Left kidney (tissue), 2 donors: ENCODE results near the gene SMCHD1. TPM values are rescaled to one million over a fixed set of nuclear protein-coding genes. Genes with fewer than 3 reads are reported as not detected.
"Not testable (repeated sequence)": the region's sequence is repeated elsewhere in the genome, so short reads cannot be mapped to it uniquely, and the experiment has no call there.

ENCODE experiments used
- DNase-seq: peaks from one replicate; pipeline ENCODE4 v3.0.0-alpha.2; 2013
- polyA plus RNA-seq: library from polyadenylated mRNA; unstranded; fragments of 120-200 nt; gene quantifications from one replicate; pipeline ENCODE4 v1.2.1, GENCODE V29; 2013; ENCODE audit not compliant: insufficient read length

The SMCHD1 gene
- polyA plus RNA-seq, 1 donor = 90.7 TPM

DNA sequence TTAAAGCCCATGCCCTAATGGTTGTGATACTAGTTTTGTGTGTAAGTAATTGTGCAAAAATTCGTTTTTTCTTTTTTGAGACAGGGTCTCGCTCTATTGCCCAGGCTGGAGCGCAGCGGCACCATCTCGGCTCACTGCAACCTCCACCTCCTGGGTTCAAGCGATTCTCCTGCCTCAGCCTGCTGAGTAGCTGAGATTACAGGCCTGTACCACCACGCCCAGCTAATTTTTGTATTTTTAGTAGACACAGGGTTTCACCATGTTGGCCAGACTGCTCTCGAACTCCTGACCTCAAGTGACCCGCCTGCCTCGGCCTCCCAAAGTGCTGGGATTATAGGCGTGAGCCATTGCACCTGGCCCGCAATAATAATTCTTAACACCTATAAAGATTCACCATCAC, 196.9 kb downstream of the SMCHD1 start:
- DNase-seq = not testable (repeated sequence)

DNA sequence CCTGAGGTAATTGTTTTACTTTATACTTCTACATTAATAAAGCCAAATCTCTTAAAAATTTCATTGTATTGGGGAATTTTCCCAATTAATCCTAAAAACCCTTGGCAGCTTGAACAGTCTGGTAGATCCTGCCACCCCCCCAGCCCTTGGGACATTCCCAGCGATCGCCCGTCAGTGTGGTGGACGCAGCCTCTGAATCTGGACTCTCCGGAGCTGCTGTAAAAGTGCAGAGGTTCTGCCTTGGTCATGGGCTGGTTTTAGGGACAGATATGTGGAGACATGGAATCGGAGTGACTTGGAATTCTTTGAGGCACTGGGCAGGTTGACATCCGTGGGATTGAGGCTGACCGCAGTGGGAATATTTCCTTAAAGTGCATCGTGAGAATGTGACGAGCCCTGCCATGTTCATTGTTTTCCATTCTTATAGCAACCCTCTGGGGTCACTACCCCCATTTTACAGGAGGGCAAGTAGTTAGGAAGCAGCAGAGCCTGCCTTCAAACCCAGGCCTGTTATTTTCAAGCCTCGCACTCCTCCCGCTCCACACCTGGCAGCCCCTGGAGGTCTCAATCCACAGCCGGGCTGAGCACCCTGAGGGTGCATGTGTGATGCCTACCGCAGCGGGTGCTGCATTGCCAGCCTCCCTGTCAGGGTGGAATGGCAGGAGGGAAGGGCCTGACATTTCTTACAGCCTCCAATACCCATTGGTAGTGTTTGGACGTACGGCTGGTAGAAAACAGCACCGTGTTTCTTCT, 197.8 kb downstream of the SMCHD1 start:
- no peak for DNase-seq

DNA sequence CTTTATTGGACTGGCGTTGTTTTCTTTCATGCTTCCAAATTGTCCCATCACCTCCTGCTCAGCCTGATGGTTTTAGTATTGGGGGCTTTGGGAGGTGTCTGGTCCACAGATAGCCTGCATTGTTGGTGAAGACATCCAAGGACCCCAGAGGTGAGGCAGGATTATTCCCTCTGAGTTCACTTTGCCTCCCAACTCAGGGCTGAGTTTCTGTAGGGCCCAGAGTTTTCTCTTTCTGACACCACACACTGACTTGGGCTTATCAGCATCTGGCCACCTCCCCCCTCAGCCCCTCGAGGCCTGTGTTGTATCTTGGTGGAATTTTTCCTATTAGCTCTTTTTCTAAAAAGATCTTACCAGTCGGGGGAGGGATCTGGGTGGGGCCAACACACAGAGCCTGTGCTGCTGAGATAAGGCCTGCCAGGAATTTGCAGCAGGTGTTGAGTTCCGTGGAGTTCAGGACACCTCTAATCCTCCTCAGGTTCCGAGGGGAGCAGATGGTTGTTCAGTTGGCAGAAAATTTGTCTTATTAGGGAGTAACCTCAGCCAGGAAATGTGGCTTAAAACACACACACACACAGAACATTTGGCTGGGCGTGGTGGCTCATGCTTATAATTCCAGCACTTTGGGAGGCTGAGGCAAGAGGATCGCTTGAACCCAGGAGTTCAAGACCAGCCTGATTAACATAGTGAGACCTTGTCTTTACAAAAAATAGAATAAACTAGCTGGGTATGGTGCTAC, 198.6 kb downstream of the SMCHD1 start:
- no peak for DNase-seq

Other genes with a start within 250 kb of the SMCHD1 start
- gene METTL4, start 84.2 kb upstream of the SMCHD1 start, polyA plus RNA-seq = 23.8 TPM
- gene NDC80, start 84.2 kb upstream of the SMCHD1 start, polyA plus RNA-seq = 43.4 TPM
- 11.8 TPM for gene EMILIN2, start 191.3 kb downstream of the SMCHD1 start, polyA plus RNA-seq